ENCODE results near the gene GPR4. TPM values are rescaled to one million over a fixed set of nuclear protein-coding genes. Genes with fewer than 3 reads are reported as not detected.

The GPR4 gene
- total RNA-seq, 3 donors from 2014 or later, result 0.84 to 1.0 (median 1.0) TPM

- no peak for TF ChIP-seq CTCF (IDR thresholded peaks at IDR 0.05)
- DNase-seq (no peak), ATAC-seq (no peak)
- intact Hi-C loops (cut with DNase I, micrococcal nuclease), result no loop called here
- Histone ChIP-seq H3K9me3 (no peaks in the 10 kb centered on the region), H3K4me1 (ENCODE audit: low read depth) (no peaks in the 10 kb centered on the region), H3K36me3 (ENCODE audit: low read depth) (no peaks in the 10 kb centered on the region), H3K4me3 (no peak overlapping the region)
Measured at GRCh38 chr19:45591638-45592005, 10.4 kb downstream of the GPR4 start.

- intact Hi-C loops (cut with DNase I, micrococcal nuclease), result no loop called here
- Histone ChIP-seq H3K4me3 (no peak overlapping the region), H3K4me1 (ENCODE audit: low read depth) (no peaks in the 10 kb centered on the region), H3K36me3 (ENCODE audit: low read depth) (no peaks in the 10 kb centered on the region), H3K9me3 (no peaks in the 10 kb centered on the region)
- DNase-seq (peak; percentile 70 to 79 (median 78)), ATAC-seq (peak; percentile 90)
- peak; percentile 18 for TF ChIP-seq CTCF (IDR thresholded peaks at IDR 0.05)
Measured at GRCh38 chr19:45591004-45591637, 10.9 kb downstream of the GPR4 start.

- DNase-seq (no peak), ATAC-seq (no peak)
- intact Hi-C loops (cut with DNase I, micrococcal nuclease), result no loop called here
- no peaks in the 10 kb centered on the region for H3K4me1 ChIP-seq (ENCODE audit: low read depth)
- H3K36me3 ChIP-seq (ENCODE audit: low read depth), result no peaks in the 10 kb centered on the region
- H3K9me3 ChIP-seq, result no peaks in the 10 kb centered on the region
- TF ChIP-seq CTCF (IDR thresholded peaks at IDR 0.05), result no peak
- no peak overlapping the region for H3K4me3 ChIP-seq
Measured at GRCh38 chr19:45590300-45591003, 11.6 kb downstream of the GPR4 start.

GRCh38 chr19:45589768-45590167 is 12.2 kb downstream of the GPR4 start:
- Histone ChIP-seq H3K9me3 (no peaks in the 10 kb centered on the region), H3K36me3 (ENCODE audit: low read depth) (no peaks in the 10 kb centered on the region), H3K4me1 (ENCODE audit: low read depth) (no peaks in the 10 kb centered on the region), H3K4me3 (no peak overlapping the region)
- TF ChIP-seq CTCF (IDR thresholded peaks at IDR 0.05), result no peak
- intact Hi-C loops (cut with DNase I, micrococcal nuclease), result no loop called here
- DNase-seq (no peak), ATAC-seq (no peak)

- Histone ChIP-seq H3K36me3 (ENCODE audit: low read depth) (no peaks in the 10 kb centered on the region), H3K9me3 (no peaks in the 10 kb centered on the region), H3K4me1 (ENCODE audit: low read depth) (peaks cover 8% of the 10 kb centered on the region), H3K4me3 (no peak overlapping the region)
- no peak for ATAC-seq
- intact Hi-C loops (cut with DNase I, micrococcal nuclease), result no loop called here
- no peak for DNase-seq
- TF ChIP-seq CTCF (IDR thresholded peaks at IDR 0.05), result no peak
Measured at GRCh38 chr19:45587873-45588272, 14.1 kb downstream of the GPR4 start.
